GM13977 (cell line): Measurements from ENCODE around the gene SGCA.

Experiments
- DNase-seq: peaks from one replicate; pipeline ENCODE4 v3.0.0; 2012; ENCODE audit warnings: low spot score
- in situ Hi-C: fragments of 300-500 bp; cut with MboI; formaldehyde crosslinking; loops from one replicate; pipeline ENCODE4 v1.12.0; 2022; ENCODE audit warnings: low sequenced_read_pairs, low pct_unique_long_range_greater_than_20kb, mixed read lengths, inconsistent platforms; ENCODE audit not compliant: unreplicated experiment
- TF ChIP-seq, protein P1 (sequence below): IDR thresholded peaks from 2 replicates; pipeline ENCODE4 v1.5.1; 2012; ENCODE audit warnings: mild to moderate bottlenecking, control low read depth; ENCODE audit not compliant: insufficient read depth; ENCODE audit errors: extremely low read depth, missing control alignments

SGCA gene

DNA sequence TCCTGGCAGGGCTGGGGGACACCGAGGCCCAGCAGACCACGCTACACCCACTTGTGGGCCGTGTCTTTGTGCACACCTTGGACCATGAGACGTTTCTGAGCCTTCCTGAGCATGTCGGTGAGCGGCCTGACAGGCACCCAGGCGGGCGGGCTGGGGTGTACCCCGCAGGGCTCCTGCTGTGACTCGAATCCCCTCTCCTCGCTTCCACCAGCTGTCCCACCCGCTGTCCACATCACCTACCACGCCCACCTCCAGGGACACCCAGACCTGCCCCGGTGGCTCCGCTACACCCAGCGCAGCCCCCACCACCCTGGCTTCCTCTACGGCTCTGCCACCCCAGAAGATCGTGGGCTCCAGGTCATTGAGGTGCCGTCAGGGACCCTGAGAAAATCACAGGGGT is 1.6 kb downstream of the SGCA start:
- TF ChIP-seq, protein P1, sequence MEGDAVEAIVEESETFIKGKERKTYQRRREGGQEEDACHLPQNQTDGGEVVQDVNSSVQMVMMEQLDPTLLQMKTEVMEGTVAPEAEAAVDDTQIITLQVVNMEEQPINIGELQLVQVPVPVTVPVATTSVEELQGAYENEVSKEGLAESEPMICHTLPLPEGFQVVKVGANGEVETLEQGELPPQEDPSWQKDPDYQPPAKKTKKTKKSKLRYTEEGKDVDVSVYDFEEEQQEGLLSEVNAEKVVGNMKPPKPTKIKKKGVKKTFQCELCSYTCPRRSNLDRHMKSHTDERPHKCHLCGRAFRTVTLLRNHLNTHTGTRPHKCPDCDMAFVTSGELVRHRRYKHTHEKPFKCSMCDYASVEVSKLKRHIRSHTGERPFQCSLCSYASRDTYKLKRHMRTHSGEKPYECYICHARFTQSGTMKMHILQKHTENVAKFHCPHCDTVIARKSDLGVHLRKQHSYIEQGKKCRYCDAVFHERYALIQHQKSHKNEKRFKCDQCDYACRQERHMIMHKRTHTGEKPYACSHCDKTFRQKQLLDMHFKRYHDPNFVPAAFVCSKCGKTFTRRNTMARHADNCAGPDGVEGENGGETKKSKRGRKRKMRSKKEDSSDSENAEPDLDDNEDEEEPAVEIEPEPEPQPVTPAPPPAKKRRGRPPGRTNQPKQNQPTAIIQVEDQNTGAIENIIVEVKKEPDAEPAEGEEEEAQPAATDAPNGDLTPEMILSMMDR = no peak
- in situ Hi-C loops = no loop called here
- DNase-seq = no peak

DNA sequence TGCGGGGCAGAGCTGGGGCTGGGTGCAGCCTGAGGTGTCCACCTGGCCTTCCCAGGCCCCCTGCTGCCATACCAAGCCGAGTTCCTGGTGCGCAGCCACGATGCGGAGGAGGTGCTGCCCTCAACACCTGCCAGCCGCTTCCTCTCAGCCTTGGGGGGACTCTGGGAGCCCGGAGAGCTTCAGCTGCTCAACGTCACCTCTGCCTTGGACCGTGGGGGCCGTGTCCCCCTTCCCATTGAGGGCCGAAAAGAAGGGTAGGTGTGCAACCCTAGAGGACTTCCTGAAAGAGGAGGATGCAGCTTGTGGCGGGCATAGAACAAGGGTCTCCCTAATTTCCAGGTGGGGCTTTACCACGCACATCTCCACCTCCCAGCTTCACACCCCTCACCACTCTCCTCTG is 2.5 kb downstream of the SGCA start:
- in situ Hi-C loops = no loop called here
- TF ChIP-seq, protein P1 = no peak
- DNase-seq = no peak

DNA sequence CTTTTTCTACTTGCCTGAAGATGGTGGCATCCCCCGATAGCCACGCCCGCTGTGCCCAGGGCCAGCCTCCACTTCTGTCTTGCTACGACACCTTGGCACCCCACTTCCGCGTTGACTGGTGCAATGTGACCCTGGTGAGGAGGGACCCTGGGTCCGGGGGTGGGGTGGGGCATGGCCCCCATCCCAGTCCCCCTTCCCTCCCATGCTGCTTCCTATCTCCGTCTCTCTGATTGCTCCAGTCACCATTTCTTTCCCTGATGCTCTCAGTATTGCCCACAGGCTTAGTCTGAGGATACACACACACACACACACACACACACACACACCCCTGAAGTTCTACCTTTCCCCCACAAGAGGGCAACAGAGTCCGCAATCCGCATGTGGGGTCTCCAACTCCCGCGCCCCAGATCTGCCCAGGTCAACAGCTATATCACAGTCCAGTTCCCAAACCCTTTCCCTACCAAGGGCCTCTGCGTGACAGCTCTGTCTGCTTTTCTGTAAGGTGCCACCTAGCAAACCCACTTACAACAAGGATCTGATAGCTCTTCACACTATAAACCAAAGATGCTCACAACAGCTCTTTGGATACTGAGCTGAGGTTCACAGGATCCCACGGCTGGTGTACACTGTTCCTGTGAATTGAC is 3.4 kb downstream of the SGCA start:
- TF ChIP-seq, protein P1 = peak; percentile 82
- peak; percentile 81 for DNase-seq
- in situ Hi-C loops = no loop called here

DNA sequence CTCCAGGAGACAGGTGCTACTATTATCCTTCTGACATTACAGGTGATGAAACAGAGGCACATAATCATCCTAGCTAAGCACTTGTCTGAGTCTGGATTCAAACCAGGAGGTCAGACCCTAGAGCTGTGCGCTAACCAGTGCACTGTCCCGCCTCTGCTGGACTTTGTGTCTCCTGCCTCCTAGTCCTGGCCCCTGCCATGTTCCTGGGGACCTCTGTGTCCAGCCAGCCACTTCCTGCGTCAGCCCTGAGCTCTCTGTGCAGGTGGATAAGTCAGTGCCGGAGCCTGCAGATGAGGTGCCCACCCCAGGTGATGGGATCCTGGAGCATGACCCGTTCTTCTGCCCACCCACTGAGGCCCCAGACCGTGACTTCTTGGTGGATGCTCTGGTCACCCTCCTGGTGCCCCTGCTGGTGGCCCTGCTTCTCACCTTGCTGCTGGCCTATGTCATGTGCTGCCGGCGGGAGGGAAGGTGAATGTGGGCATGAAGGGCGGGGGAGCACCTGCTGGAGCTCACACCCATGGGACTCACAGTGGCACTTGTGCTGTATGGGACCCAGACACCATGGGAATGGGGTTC is 4.2 kb downstream of the SGCA start:
- no peak for DNase-seq
- TF ChIP-seq, protein P1 = no peak
- in situ Hi-C loops = no loop called here

DNA sequence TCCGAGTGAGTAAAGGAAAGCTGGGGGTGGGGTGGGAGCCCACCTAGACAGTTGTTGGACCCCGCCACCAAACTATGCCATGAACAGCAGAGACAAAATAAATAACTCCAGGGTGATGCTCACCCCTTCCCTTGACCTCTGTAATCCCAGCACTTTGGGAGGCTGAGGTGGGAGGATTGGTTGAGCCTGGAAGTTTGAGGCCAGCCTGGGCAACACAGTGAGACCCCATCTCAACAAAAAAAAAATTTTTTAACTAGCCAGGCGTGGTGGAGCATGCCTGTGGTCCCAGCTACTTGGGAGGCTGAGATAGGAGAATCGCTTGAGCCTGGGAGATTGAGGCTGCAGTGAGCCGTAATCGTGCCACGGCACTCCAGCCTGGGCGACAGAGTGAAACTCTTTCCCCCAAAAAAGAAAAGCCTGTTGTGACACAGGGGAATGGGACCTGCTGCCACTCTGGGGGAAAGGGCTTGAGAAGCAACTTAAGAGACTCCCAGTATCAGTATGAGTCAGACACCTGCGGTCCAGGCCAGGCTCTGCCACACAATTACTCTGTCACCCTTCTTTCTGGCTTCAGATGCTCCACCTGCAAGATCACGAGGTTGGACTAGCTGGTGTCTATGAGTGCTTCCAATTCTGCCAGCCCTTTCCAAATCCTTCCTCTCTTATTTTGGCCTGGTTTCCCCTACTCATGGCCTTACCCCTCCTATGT is 5.0 kb downstream of the SGCA start:
- in situ Hi-C loops = no loop called here
- TF ChIP-seq, protein P1 = no peak
- DNase-seq = peak; percentile 77

DNA sequence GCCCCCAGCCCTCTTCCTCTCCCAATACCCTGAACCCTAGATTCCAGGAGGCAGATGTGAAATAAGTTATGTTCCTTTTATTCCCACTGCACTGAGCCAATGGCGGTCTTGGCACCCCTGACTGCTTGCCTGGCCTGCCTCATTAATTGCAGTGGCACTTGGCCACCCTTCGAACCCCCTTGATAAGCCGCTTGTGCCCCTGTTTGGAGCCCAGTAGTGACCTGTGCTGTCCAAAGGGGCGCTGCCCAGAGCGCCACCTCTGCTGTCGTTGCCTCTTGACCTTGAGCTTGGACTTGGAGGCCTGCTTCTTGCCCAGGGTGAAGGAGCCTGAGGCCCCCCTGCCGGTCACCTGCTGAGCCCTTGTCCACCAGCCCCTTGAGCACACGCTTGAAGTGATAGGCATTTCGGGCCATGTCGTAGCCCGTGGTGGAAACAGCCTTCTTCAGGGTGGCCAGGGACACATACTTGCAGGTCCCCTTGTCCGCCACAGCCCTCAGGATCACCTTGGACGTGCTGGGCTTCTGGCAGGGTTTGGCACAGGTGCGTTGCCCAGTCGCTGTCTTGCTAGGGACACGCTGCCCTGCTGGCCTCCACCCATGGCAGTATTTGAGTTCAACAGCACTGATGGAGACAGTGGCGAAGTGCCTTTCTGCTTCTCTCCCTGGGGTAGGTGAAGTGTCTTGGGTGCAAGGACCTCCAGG is 5.7 kb downstream of the SGCA start:
- TF ChIP-seq, protein P1 = no peak
- no peak for DNase-seq
- in situ Hi-C loops = no loop called here
